Measurements from ENCODE around the gene RC3H1. TPM values are rescaled to one million over a fixed set of nuclear protein-coding genes. Genes with fewer than 3 reads are reported as not detected.
"Not testable (repeated sequence)": the region's sequence is repeated elsewhere in the genome, so short reads cannot be mapped to it uniquely, and the experiment has no call there.

RC3H1 gene
- polyA plus RNA-seq, 1 experiment = 10.6 TPM

- CTCF ChIA-PET = no interaction called here
- H3K27me3 ChIP-seq (ENCODE audit: control insufficient read depth, insufficient read depth, low read length) = no peaks in the 10 kb centered on the region
- TF ChIP-seq, protein P1, sequence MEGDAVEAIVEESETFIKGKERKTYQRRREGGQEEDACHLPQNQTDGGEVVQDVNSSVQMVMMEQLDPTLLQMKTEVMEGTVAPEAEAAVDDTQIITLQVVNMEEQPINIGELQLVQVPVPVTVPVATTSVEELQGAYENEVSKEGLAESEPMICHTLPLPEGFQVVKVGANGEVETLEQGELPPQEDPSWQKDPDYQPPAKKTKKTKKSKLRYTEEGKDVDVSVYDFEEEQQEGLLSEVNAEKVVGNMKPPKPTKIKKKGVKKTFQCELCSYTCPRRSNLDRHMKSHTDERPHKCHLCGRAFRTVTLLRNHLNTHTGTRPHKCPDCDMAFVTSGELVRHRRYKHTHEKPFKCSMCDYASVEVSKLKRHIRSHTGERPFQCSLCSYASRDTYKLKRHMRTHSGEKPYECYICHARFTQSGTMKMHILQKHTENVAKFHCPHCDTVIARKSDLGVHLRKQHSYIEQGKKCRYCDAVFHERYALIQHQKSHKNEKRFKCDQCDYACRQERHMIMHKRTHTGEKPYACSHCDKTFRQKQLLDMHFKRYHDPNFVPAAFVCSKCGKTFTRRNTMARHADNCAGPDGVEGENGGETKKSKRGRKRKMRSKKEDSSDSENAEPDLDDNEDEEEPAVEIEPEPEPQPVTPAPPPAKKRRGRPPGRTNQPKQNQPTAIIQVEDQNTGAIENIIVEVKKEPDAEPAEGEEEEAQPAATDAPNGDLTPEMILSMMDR (IDR thresholded peaks at IDR 0.05; ENCODE audit: insufficient read depth, low read depth, low read length) = no peak
- POLR2A ChIA-PET = no interaction called here
- no peak for DNase-seq (ENCODE audit: low read depth)
- H3K4me3 ChIP-seq (ENCODE audit: low read depth, low read length) = no peak overlapping the region
- H3K36me3 ChIP-seq (ENCODE audit: control insufficient read depth, insufficient read depth, low read length) = peaks cover 8% of the 10 kb centered on the region
These were observed 35.2 kb downstream of the RC3H1 start for GRCh38 chr1:173986951-173987350.

GRCh38 chr1:173970252-173970651, 51.9 kb downstream of the RC3H1 start:
- POLR2A ChIA-PET = no interaction called here
- peaks cover 6% of the 10 kb centered on the region for H3K36me3 ChIP-seq (ENCODE audit: control insufficient read depth, insufficient read depth, low read length)

GRCh38 chr1:173965896-173966295, 56.3 kb downstream of the RC3H1 start:
- H3K27me3 ChIP-seq (ENCODE audit: control insufficient read depth, insufficient read depth, low read length); H3K36me3 ChIP-seq (ENCODE audit: control insufficient read depth, insufficient read depth, low read length); H3K4me3 ChIP-seq (ENCODE audit: low read depth, low read length); CTCF ChIA-PET; POLR2A ChIA-PET; DNase-seq (ENCODE audit: low read depth): not testable (repeated sequence)

More at GRCh38 chr1:173970252-173970651, 51.9 kb downstream of the RC3H1 start:
- H3K27me3 ChIP-seq (ENCODE audit: control insufficient read depth, insufficient read depth, low read length) = no peaks in the 10 kb centered on the region
- H3K4me3 ChIP-seq (ENCODE audit: low read depth, low read length) = no peak overlapping the region
- CTCF ChIA-PET = interaction anchor here (0.7 kb wide), 1 partner anchor 21 kb away, joined by 3 read pairs; no protein-coding TSS in a partner anchor
- no peak for DNase-seq (ENCODE audit: low read depth)
- TF ChIP-seq, protein P1 (IDR thresholded peaks at IDR 0.05; ENCODE audit: insufficient read depth, low read depth, low read length) = no peak

- CTCF ChIA-PET = no interaction called here
- peaks cover 11% of the 10 kb centered on the region for H3K36me3 ChIP-seq (ENCODE audit: control insufficient read depth, insufficient read depth, low read length)
- no peaks in the 10 kb centered on the region for H3K27me3 ChIP-seq (ENCODE audit: control insufficient read depth, insufficient read depth, low read length)
- TF ChIP-seq, protein P1 (IDR thresholded peaks at IDR 0.05; ENCODE audit: insufficient read depth, low read depth, low read length) = no peak
- POLR2A ChIA-PET = no interaction called here
- no peak overlapping the region for H3K4me3 ChIP-seq (ENCODE audit: low read depth, low read length)
- DNase-seq (ENCODE audit: low read depth) = no peak
These were observed 58.7 kb downstream of the RC3H1 start for GRCh38 chr1:173963477-173963876.

GRCh38 chr1:173960625-173961024, 61.5 kb downstream of the RC3H1 start:
- peaks cover 9% of the 10 kb centered on the region for H3K36me3 ChIP-seq (ENCODE audit: control insufficient read depth, insufficient read depth, low read length)
- ChIA-PET POLR2A (no interaction called here), CTCF (no interaction called here)

GRCh38 chr1:173954179-173954578, 68.0 kb downstream of the RC3H1 start:
- Histone ChIP-seq H3K36me3 (ENCODE audit: control insufficient read depth, insufficient read depth, low read length) (peaks cover 6% of the 10 kb centered on the region), H3K4me3 (ENCODE audit: low read depth, low read length) (no peak overlapping the region), H3K27me3 (ENCODE audit: control insufficient read depth, insufficient read depth, low read length) (no peaks in the 10 kb centered on the region)
- DNase-seq (ENCODE audit: low read depth) = no peak
- ChIA-PET CTCF (no interaction called here), POLR2A (no interaction called here)
- TF ChIP-seq, protein P1 (IDR thresholded peaks at IDR 0.05; ENCODE audit: insufficient read depth, low read depth, low read length) = no peak

More at GRCh38 chr1:173960625-173961024, 61.5 kb downstream of the RC3H1 start:
- TF ChIP-seq, protein P1 (IDR thresholded peaks at IDR 0.05; ENCODE audit: insufficient read depth, low read depth, low read length) = no peak
- Histone ChIP-seq H3K27me3 (ENCODE audit: control insufficient read depth, insufficient read depth, low read length) (no peaks in the 10 kb centered on the region), H3K4me3 (ENCODE audit: low read depth, low read length) (no peak overlapping the region)
- no peak for DNase-seq (ENCODE audit: low read depth)
